Common myeloid progenitor, CD34-positive (primary cell): ENCODE results near the gene LRRC55.

Source experiments
- CTCF ChIA-PET: fragments of 350-600 bp; sonication (Branson Sonifier 250); formaldehyde crosslinking; loops from one replicate; lab custom pipeline; 2021; ENCODE audit warnings: antibody characterized with exemption; lab: Charles Lee
- POLR2A ChIA-PET: fragments of 350-600 bp; sonication (Branson Sonifier 250); formaldehyde crosslinking; loops from one replicate; lab custom pipeline; 2021; ENCODE audit warnings: antibody characterized with exemption; lab: Charles Lee
- DNase-seq, 3 donors: peaks; one replicate each; pipeline versions ENCODE4 v3.0.0 to v3.0.0-alpha.2; 2013
- H3K27ac ChIP-seq, 2 experiments: 1 replicate in 1 of 2; 2 replicates in 1 of 2; pipeline ENCODE4 v1.7.0; 2013; ENCODE audit warnings: inconsistent platforms in 2 of 2, low read length in 2 of 2, mild to moderate bottlenecking in 2 of 2, low read depth in 1 of 2, moderate library complexity in 1 of 2; ENCODE audit not compliant: severe bottlenecking in 2 of 2, insufficient read depth in 1 of 2, poor library complexity in 1 of 2
- H3K27me3 ChIP-seq, 5 experiments: replicated peaks in 2 of 5; 1 replicate in 3 of 5; 2 replicates in 2 of 5; pipeline versions ENCODE4 v1.6.1 to v1.7.0; 2013; ENCODE audit warnings: low read length in 4 of 5, mild to moderate bottlenecking in 2 of 5, moderate library complexity in 2 of 5, inconsistent platforms in 1 of 5; ENCODE audit not compliant: insufficient read depth in 5 of 5, control insufficient read depth in 4 of 5
- H3K36me3 ChIP-seq, 4 experiments: 1 replicate in 2 of 4; 2 replicates in 2 of 4; pipeline versions ENCODE4 v1.6.1 to v1.7.0; 2013; ENCODE audit warnings: low read length in 3 of 4, control low read depth in 1 of 4, mild to moderate bottlenecking in 1 of 4; ENCODE audit not compliant: control insufficient read depth in 4 of 4, insufficient read depth in 4 of 4
- H3K4me1 ChIP-seq, 4 experiments: 1 replicate in 3 of 4; 2 replicates in 1 of 4; pipeline versions ENCODE4 v1.6.1 to v1.7.1; 2013; ENCODE audit warnings: low read length in 3 of 4, mild to moderate bottlenecking in 3 of 4, control low read depth in 1 of 4, inconsistent platforms in 1 of 4, moderate library complexity in 1 of 4; ENCODE audit not compliant: control insufficient read depth in 4 of 4, insufficient read depth in 4 of 4; ENCODE audit errors: control extremely low read depth in 1 of 4
- H3K4me3 ChIP-seq, 7 experiments: 1 replicate in 4 of 7; 2 replicates in 3 of 7; pipeline versions ENCODE4 v1.5.1 to v1.7.0; 2013; ENCODE audit warnings: mild to moderate bottlenecking in 7 of 7, low read length in 6 of 7, moderate library complexity in 6 of 7, inconsistent platforms in 2 of 7, low read depth in 2 of 7, control low read depth in 1 of 7; ENCODE audit not compliant: insufficient read depth in 4 of 7, control insufficient read depth in 1 of 7; ENCODE audit errors: extremely low read depth in 1 of 7
- H3K9me3 ChIP-seq, 5 experiments: 1 replicate in 4 of 5; 2 replicates in 1 of 5; pipeline versions ENCODE4 v1.6.1 to v1.7.1; 2013; ENCODE audit warnings: low read length in 4 of 5, mild to moderate bottlenecking in 2 of 5, inconsistent platforms in 1 of 5, low read depth in 1 of 5, moderate library complexity in 1 of 5; ENCODE audit not compliant: control insufficient read depth in 4 of 5, insufficient read depth in 2 of 5; ENCODE audit errors: control extremely low read depth in 1 of 5
- WGBS: methylation state at CpG from one replicate; pipeline ENCODE4 v1.1.5; 2013; ENCODE audit not compliant: insufficient coverage; 5-methylcytosine and 5-hydroxymethylcytosine counted together

Gene LRRC55

GRCh38 chr11:57154739-57155138 lies 27.0 kb upstream of the LRRC55 start:
- Histone ChIP-seq H3K4me3 (no peak overlapping the region), H3K4me1 (peaks cover 0 to 5% (median 1%) of the 10 kb centered on the region in 4 experiments), H3K36me3 (no peaks in the 10 kb centered on the region), H3K9me3 (peaks cover 0 to 1% (median 0%) of the 10 kb centered on the region in 5 experiments), H3K27me3 (peaks cover 3 to 84% (median 33%) of the 10 kb centered on the region in 5 experiments), H3K27ac (no peak overlapping the region)
- WGBS: 100% methylated on average over 1 of the region's 2 CpGs
- ChIA-PET CTCF (interaction anchor here (1.2 to 2.4 kb wide), 2 partner anchors 59 to 94 kb away, joined by 3 to 7 read pairs; no protein-coding TSS in a partner anchor), POLR2A (no interaction called here)
- DNase-seq: no peak

- no peak overlapping the region for H3K4me3 ChIP-seq
- H3K36me3 ChIP-seq: no peaks in the 10 kb centered on the region
- ChIA-PET CTCF (interaction anchor here (1.2 to 2.4 kb wide), 2 partner anchors 59 to 93 kb away, joined by 3 to 7 read pairs; no protein-coding TSS in a partner anchor), POLR2A (no interaction called here)
- H3K27me3 ChIP-seq: peaks cover 3 to 84% (median 30%) of the 10 kb centered on the region in 5 experiments
- 29% methylated on average over 1 of the region's 1 CpG for WGBS
- peaks cover 0 to 1% (median 0%) of the 10 kb centered on the region in 5 experiments for H3K9me3 ChIP-seq
- DNase-seq: peak in 1 of 3 donors; percentile 11
- peaks cover 0 to 5% (median 1%) of the 10 kb centered on the region in 4 experiments for H3K4me1 ChIP-seq
- H3K27ac ChIP-seq: no peak overlapping the region
Measured at GRCh38 chr11:57155400-57155799, 26.4 kb upstream of the LRRC55 start.

GRCh38 chr11:57155838-57156607 lies 25.7 kb upstream of the LRRC55 start:
- POLR2A ChIA-PET: no interaction called here
- 35% methylated on average over 5 of the region's 10 CpGs for WGBS
- H3K27ac ChIP-seq: no peak overlapping the region
- DNase-seq: no peak
- CTCF ChIA-PET: interaction anchor here (1.2 to 2.4 kb wide), 2 partner anchors 60 to 93 kb away, joined by 3 to 7 read pairs; no protein-coding TSS in a partner anchor
- H3K4me3 ChIP-seq: no peak overlapping the region
- peaks cover 3 to 83% (median 32%) of the 10 kb centered on the region in 5 experiments for H3K27me3 ChIP-seq
- H3K36me3 ChIP-seq: no peaks in the 10 kb centered on the region
- H3K9me3 ChIP-seq: peaks cover 0 to 1% (median 0%) of the 10 kb centered on the region in 5 experiments
- H3K4me1 ChIP-seq: peaks cover 0 to 5% (median 1%) of the 10 kb centered on the region in 4 experiments

- peaks cover 0 to 1% (median 0%) of the 10 kb centered on the region in 5 experiments for H3K9me3 ChIP-seq
- DNase-seq: no peak
- peaks cover 3 to 85% (median 40%) of the 10 kb centered on the region in 5 experiments for H3K27me3 ChIP-seq
- no peaks in the 10 kb centered on the region for H3K36me3 ChIP-seq
- H3K4me1 ChIP-seq: peaks cover 0 to 5% (median 1%) of the 10 kb centered on the region in 4 experiments
- ChIA-PET POLR2A (no interaction called here), CTCF (no interaction called here)
- 98% methylated on average over 4 of the region's 4 CpGs for WGBS
- H3K4me3 ChIP-seq: no peak overlapping the region
- H3K27ac ChIP-seq: no peak overlapping the region
Measured at GRCh38 chr11:57156928-57157327, 24.8 kb upstream of the LRRC55 start.

GRCh38 chr11:57157624-57158023 lies 24.1 kb upstream of the LRRC55 start:
- H3K4me3 ChIP-seq: no peak overlapping the region
- H3K4me1 ChIP-seq: peaks cover 0 to 5% (median 1%) of the 10 kb centered on the region in 4 experiments
- 62% methylated on average over 3 of the region's 3 CpGs for WGBS
- H3K36me3 ChIP-seq: no peaks in the 10 kb centered on the region
- H3K27ac ChIP-seq: no peak overlapping the region
- no peaks in the 10 kb centered on the region for H3K9me3 ChIP-seq
- POLR2A ChIA-PET: no interaction called here
- CTCF ChIA-PET: no interaction called here
- DNase-seq: no peak
- peaks cover 3 to 85% (median 37%) of the 10 kb centered on the region in 5 experiments for H3K27me3 ChIP-seq

GRCh38 chr11:57158180-57158579 lies 23.6 kb upstream of the LRRC55 start:
- no peaks in the 10 kb centered on the region for H3K9me3 ChIP-seq
- POLR2A ChIA-PET: no interaction called here
- CTCF ChIA-PET: no interaction called here
- DNase-seq: no peak
- H3K4me3 ChIP-seq: no peak overlapping the region
- H3K27me3 ChIP-seq: peaks cover 3 to 86% (median 36%) of the 10 kb centered on the region in 5 experiments
- H3K4me1 ChIP-seq: peaks cover 0 to 5% (median 1%) of the 10 kb centered on the region in 4 experiments
- no peaks in the 10 kb centered on the region for H3K36me3 ChIP-seq
- WGBS: 80% methylated on average over 1 of the region's 5 CpGs
- no peak overlapping the region for H3K27ac ChIP-seq

- Histone ChIP-seq H3K27ac (no peak overlapping the region), H3K9me3 (no peaks in the 10 kb centered on the region), H3K4me1 (peaks cover 0 to 5% (median 1%) of the 10 kb centered on the region in 4 experiments), H3K4me3 (no peak overlapping the region), H3K27me3 (peaks cover 3 to 88% (median 36%) of the 10 kb centered on the region in 5 experiments), H3K36me3 (no peaks in the 10 kb centered on the region)
- 100% methylated on average over 1 of the region's 1 CpG for WGBS
- CTCF ChIA-PET: no interaction called here
- POLR2A ChIA-PET: no interaction called here
- DNase-seq: no peak
Measured at GRCh38 chr11:57158599-57158998, 23.2 kb upstream of the LRRC55 start.
